ENCODE measurements around the gene MAPK1. TPM values are rescaled to one million over a fixed set of nuclear protein-coding genes. Genes with fewer than 3 reads are reported as not detected.

The MAPK1 gene
- total and polyA plus RNA-seq, 9 of the 15 experiments (the other 6 are each of a cell fraction or from before 2014, with no cell fraction given), result 46.3 to 575 (median 283) TPM

GRCh38 chr22:21815357-21815756 is 52.1 kb downstream of the MAPK1 start (continued):
- TF ChIP-seq FOXK1 (CRISPR knock-in tag; IDR thresholded peaks at IDR 0.05; ENCODE audit: borderline replicate concordance) (0 out of 2 replicates have a peak, but pooled peaks have one; percentile 57), HMGXB4 (CRISPR knock-in tag; IDR thresholded peaks at IDR 0.05) (peak; percentile 59; the same call in 1 of the 2 replicates), ZBTB11 (CRISPR knock-in tag; IDR thresholded peaks at IDR 0.05) (no peak)

- ATAC-seq (no peak), FAIRE-seq (no peak), DNase-seq (ENCODE audit: extremely low read depth in 1 of 4, low spot score in 3 of 4) (no peak)
- no peak for TF ChIP-seq GATAD2B (IDR thresholded peaks at IDR 0.05; ENCODE audit: borderline replicate concordance)
- no peak for TF ChIP-seq PCBP1 (IDR thresholded peaks at IDR 0.05; ENCODE audit: low read depth, low read length, poor library complexity, severe bottlenecking)
- no peak for TF ChIP-seq CBFA2T3 (IDR thresholded peaks at IDR 0.05)
- no peak for TF ChIP-seq ZNF79 (CRISPR knock-in tag; IDR thresholded peaks at IDR 0.05; ENCODE audit: low read depth)
- peak; percentile 72; the same call in 1 of the 2 replicates for TF ChIP-seq POLR2H (tag; IDR thresholded peaks at IDR 0.05; ENCODE audit: low read depth)
- TF ChIP-seq RBM25 (IDR thresholded peaks at IDR 0.05; ENCODE audit: low read depth, low read length, severe bottlenecking), result peak; percentile 91
- TF ChIP-seq ADNP (tag; IDR thresholded peaks at IDR 0.05), result peak; percentile 59; the same call in 1 of the 2 replicates
- TF ChIP-seq ZNF146 (CRISPR knock-in tag; IDR thresholded peaks at IDR 0.05; ENCODE audit: unreplicated experiment), result no peak
- TF ChIP-seq CREBBP (IDR thresholded peaks at IDR 0.05; ENCODE audit: low read depth, low read length), result no peak
- no peak for TF ChIP-seq ZC3H11A (IDR thresholded peaks at IDR 0.05; ENCODE audit: low read depth, low read length)
- Histone ChIP-seq H4K20me1 (replicated peaks; ENCODE audit: control insufficient read depth, insufficient read depth, low read length) (peaks cover 28% of the 10 kb centered on the region), H2AFZ (ENCODE audit: low read depth, low read length) (no peak overlapping the region), H3K9me3 (replicated peaks; ENCODE audit: control insufficient read depth, insufficient read depth, low read depth, low read length) (no peaks in the 10 kb centered on the region; the same call in 1 of the 2 replicates), H3K27me3 (ENCODE audit: control insufficient read depth in 2 of 2, insufficient read depth in 2 of 2, low read length in 2 of 2) (no peaks in the 10 kb centered on the region), H3K79me2 (ENCODE audit: control insufficient read depth, insufficient read depth, low read length) (peaks cover 98% of the 10 kb centered on the region), H3K9me1 (ENCODE audit: control insufficient read depth, insufficient read depth, low read length) (peaks cover 4% of the 10 kb centered on the region), H3K4me1 (replicated peaks in 1 of 2; ENCODE audit: control insufficient read depth in 2 of 2, insufficient read depth in 2 of 2, low read length in 2 of 2) (peaks cover 5 to 11% of the 10 kb centered on the region in 2 experiments), H3K36me3 (ENCODE audit: control insufficient read depth, insufficient read depth, low read length) (peaks cover 31% of the 10 kb centered on the region), H3K4me3 (no peak overlapping the region), H3K27ac (ENCODE audit: extremely low read depth, low read depth, low read length) (no peak overlapping the region), H3K9ac (ENCODE audit: insufficient read depth in 1 of 2, low read depth in 2 of 2, low read length in 2 of 2) (no peak overlapping the region), H3K4me2 (ENCODE audit: insufficient read depth, low read length) (no peak overlapping the region)
- WGBS (ENCODE audit: insufficient coverage, low coverage, missing lambda C conversion rate), result 94% methylated on average over 1 of the region's 1 CpG
- no TSS peak for BruUV-seq (replicated peaks)
- in situ Hi-C loops (cut with MboI), result no loop called here
- ChIA-PET CTCF (ENCODE audit: low intra/inter-chr PET ratio) (interaction anchor here (0.7 kb wide), 1 partner anchor 55 kb away, joined by 3 read pairs; no protein-coding TSS in a partner anchor), POLR2A (interaction anchor here (1.2 to 10.4 kb wide), 8 partner anchors 11 to 179 kb away, joined by 3 to 117 read pairs (median 5); no protein-coding TSS in a partner anchor)
- intact Hi-C loops (cut with micrococcal nuclease), result no loop called here
These were observed 55.5 kb downstream of the MAPK1 start for GRCh38 chr22:21811982-21812381.
